RWPE2 (cell line): ENCODE data around the gene SLC6A4.

Source experiments
- ATAC-seq: fragments of 200-7000 bp; cut with Tn5 transposase; 3 replicates; pipeline ENCODE4 v1.9.1; 2021; ENCODE audit warnings: low read depth
- DNase-seq: peaks from one replicate; pipeline ENCODE4 v3.0.0-alpha.2; 2020; ENCODE audit warnings: low spot score
- H3K27ac ChIP-seq: fragments of 450-650 bp; 2 replicates; pipeline ENCODE4 v1.5.1; 2017; ENCODE audit warnings: mild to moderate bottlenecking; ENCODE audit not compliant: poor library complexity, severe bottlenecking
- H3K27me3 ChIP-seq: fragments of 250-450 bp; sonication (Bioruptor Pico); 2 replicates; pipeline ENCODE4 v1.5.1; 2021; ENCODE audit warnings: mild to moderate bottlenecking, moderate library complexity; ENCODE audit not compliant: insufficient read depth, poor library complexity, severe bottlenecking
- H3K36me3 ChIP-seq: fragments of 250-450 bp; sonication (Bioruptor Pico); 2 replicates; pipeline ENCODE4 v1.5.1; 2020; ENCODE audit warnings: low read depth, mild to moderate bottlenecking, moderate library complexity
- H3K4me1 ChIP-seq: fragments of 250-450 bp; sonication (Bioruptor Pico); 2 replicates; pipeline ENCODE4 v1.5.1; 2021; ENCODE audit warnings: mild to moderate bottlenecking, moderate library complexity; ENCODE audit not compliant: insufficient read depth, poor library complexity, severe bottlenecking
- H3K4me3 ChIP-seq: fragments of 250-450 bp; sonication (Bioruptor Pico); 2 replicates; pipeline ENCODE4 v1.5.1; 2021; ENCODE audit warnings: mild to moderate bottlenecking, moderate library complexity; ENCODE audit not compliant: severe bottlenecking
- H3K9me3 ChIP-seq: fragments of 250-450 bp; sonication (Bioruptor Pico); 2 replicates; pipeline ENCODE4 v1.5.1; 2021; ENCODE audit warnings: mild to moderate bottlenecking, moderate library complexity; ENCODE audit not compliant: severe bottlenecking
- CTCF ChIP-seq: fragments of 450-650 bp; IDR thresholded peaks from one replicate; pipeline ENCODE4 v1.5.1; 2017; ENCODE audit warnings: mild to moderate bottlenecking, moderate library complexity; ENCODE audit not compliant: poor library complexity, severe bottlenecking

SLC6A4 gene

GRCh38 chr17:30273373-30273772 is 37.9 kb upstream of the SLC6A4 start:
- Histone ChIP-seq H3K9me3 (no peaks in the 10 kb centered on the region), H3K4me1 (no peaks in the 10 kb centered on the region), H3K27me3 (no peaks in the 10 kb centered on the region), H3K36me3 (peaks cover 77% of the 10 kb centered on the region), H3K27ac (no peak overlapping the region), H3K4me3 (no peak overlapping the region)
- ATAC-seq (no peak), DNase-seq (no peak)
- TF ChIP-seq CTCF = no peak

- Histone ChIP-seq H3K27me3 (no peaks in the 10 kb centered on the region), H3K9me3 (no peaks in the 10 kb centered on the region), H3K27ac (no peak overlapping the region), H3K4me3 (no peak overlapping the region), H3K36me3 (peaks cover 75% of the 10 kb centered on the region), H3K4me1 (no peaks in the 10 kb centered on the region)
- no peak for TF ChIP-seq CTCF
- ATAC-seq = no peak
- DNase-seq = no peak
Observed at GRCh38 chr17:30271102-30271501, 35.6 kb upstream of the SLC6A4 start.

GRCh38 chr17:30267625-30268024 is 32.1 kb upstream of the SLC6A4 start:
- Histone ChIP-seq H3K4me3 (no peak overlapping the region), H3K4me1 (no peaks in the 10 kb centered on the region), H3K36me3 (peaks cover 89% of the 10 kb centered on the region), H3K9me3 (no peaks in the 10 kb centered on the region), H3K27ac (no peak overlapping the region), H3K27me3 (no peaks in the 10 kb centered on the region)
- no peak for ATAC-seq
- TF ChIP-seq CTCF = no peak
- DNase-seq = no peak

GRCh38 chr17:30263552-30264333 is 28.2 kb upstream of the SLC6A4 start:
- no peak for TF ChIP-seq CTCF
- H3K9me3 ChIP-seq = no peaks in the 10 kb centered on the region
- H3K4me3 ChIP-seq = no peak overlapping the region
- peaks cover 73% of the 10 kb centered on the region for H3K36me3 ChIP-seq
- ATAC-seq (no peak), DNase-seq (no peak)
- H3K27ac ChIP-seq = no peak overlapping the region
- H3K4me1 ChIP-seq = no peaks in the 10 kb centered on the region
- H3K27me3 ChIP-seq = no peaks in the 10 kb centered on the region
